Activated T-cell treated with anti-CD3 and anti-CD28 coated beads, Interleukin-2, amount 50 U/mL, for 72 hours (primary cell): ENCODE data around the gene SLC4A2. TPM values are rescaled to one million over a fixed set of nuclear protein-coding genes. Genes with fewer than 3 reads are reported as not detected.

ENCODE experiments used
- ATAC-seq, 2 donors: fragments of 150-1000 bp; cut with Tn5 transposase; replicated peaks in 1 of 2; 2 replicates each; pipeline ENCODE4 v1.10.0; 2021; ENCODE audit warnings: moderate library complexity in 2 of 2, mild to moderate bottlenecking in 1 of 2
- DNase-seq, 2 donors: peaks; one replicate each; pipeline ENCODE4 v3.0.0; 2021 to 2022; ENCODE audit warnings: mixed read lengths in 1 of 2
- H3K27ac Mint-ChIP-seq: one replicate; pipeline ENCODE4 v1.8.0; 2022; ENCODE audit warnings: mild to moderate bottlenecking, moderate library complexity, mixed read lengths
- H3K27me3 Mint-ChIP-seq: one replicate; pipeline ENCODE4 v1.8.0; 2022; ENCODE audit warnings: low read depth, mixed read lengths
- H3K36me3 Mint-ChIP-seq, 2 donors: one replicate each; pipeline ENCODE4 v1.8.0; 2022; ENCODE audit warnings: mixed read lengths in 2 of 2, mild to moderate bottlenecking in 1 of 2; ENCODE audit not compliant: insufficient read depth in 2 of 2
- H3K4me1 Mint-ChIP-seq: one replicate; pipeline ENCODE4 v1.8.0; 2022; ENCODE audit warnings: low read depth, mixed read lengths
- H3K4me3 Mint-ChIP-seq, 2 donors: one replicate each; pipeline ENCODE4 v1.8.0; 2022; ENCODE audit warnings: mild to moderate bottlenecking in 2 of 2, mixed read lengths in 2 of 2, moderate library complexity in 2 of 2
- H3K9me3 Mint-ChIP-seq, 2 donors: one replicate each; pipeline ENCODE4 v1.8.0; 2022; ENCODE audit warnings: mixed read lengths in 2 of 2
- total RNA-seq, 2 donors: library from RNA; stranded (reverse); gene quantifications; one replicate each; pipeline ENCODE4 v1.2.3, GENCODE V29; 2022

SLC4A2 gene
- total RNA-seq, 2 donors from 2014 or later = 73.7 to 75.6 TPM

GRCh38 chr7:151076863-151077704, 17.7 kb downstream of the SLC4A2 start:
- H3K4me1 Mint-ChIP-seq = peaks cover 17% of the 10 kb centered on the region
- H3K36me3 Mint-ChIP-seq = peaks cover 0 to 4% of the 10 kb centered on the region in 2 donors
- no peak for DNase-seq
- H3K9me3 Mint-ChIP-seq = no peaks in the 10 kb centered on the region
- no peak overlapping the region for H3K4me3 Mint-ChIP-seq
- ATAC-seq = no peak
- no peaks in the 10 kb centered on the region for H3K27me3 Mint-ChIP-seq
- no peak overlapping the region for H3K27ac Mint-ChIP-seq

GRCh38 chr7:151077705-151078232, 18.4 kb downstream of the SLC4A2 start:
- DNase-seq (no peak), ATAC-seq (no peak)
- Mint-ChIP-seq H3K4me3 (peak overlapping the region; percentile 23 to 59), H3K36me3 (peaks cover 0 to 4% of the 10 kb centered on the region in 2 donors), H3K27me3 (no peaks in the 10 kb centered on the region), H3K9me3 (no peaks in the 10 kb centered on the region), H3K27ac (no peak overlapping the region), H3K4me1 (peaks cover 24% of the 10 kb centered on the region)

GRCh38 chr7:151078233-151079040, 19.0 kb downstream of the SLC4A2 start:
- peaks cover 27% of the 10 kb centered on the region for H3K4me1 Mint-ChIP-seq
- peaks cover 0 to 4% of the 10 kb centered on the region in 2 donors for H3K36me3 Mint-ChIP-seq
- DNase-seq (no peak), ATAC-seq (no peak)
- peak overlapping the region; percentile 85 to 91 for H3K4me3 Mint-ChIP-seq
- no peaks in the 10 kb centered on the region for H3K27me3 Mint-ChIP-seq
- peak overlapping the region; percentile 46 for H3K27ac Mint-ChIP-seq
- no peaks in the 10 kb centered on the region for H3K9me3 Mint-ChIP-seq

- peaks cover 0 to 4% of the 10 kb centered on the region in 2 donors for H3K36me3 Mint-ChIP-seq
- H3K27me3 Mint-ChIP-seq = no peaks in the 10 kb centered on the region
- peak overlapping the region; percentile 85 to 91 for H3K4me3 Mint-ChIP-seq
- H3K9me3 Mint-ChIP-seq = no peaks in the 10 kb centered on the region
- peak overlapping the region; percentile 42 for H3K27ac Mint-ChIP-seq
- ATAC-seq (no peak), DNase-seq (no peak)
- H3K4me1 Mint-ChIP-seq = peaks cover 27% of the 10 kb centered on the region
Measured at GRCh38 chr7:151079199-151079910, 20.0 kb downstream of the SLC4A2 start.

- peaks cover under 1 to 4% of the 10 kb centered on the region in 2 donors for H3K36me3 Mint-ChIP-seq
- peak; percentile 2 to 6 for ATAC-seq
- H3K27me3 Mint-ChIP-seq = peaks cover 7% of the 10 kb centered on the region
- peaks cover 29% of the 10 kb centered on the region for H3K4me1 Mint-ChIP-seq
- DNase-seq = peak in 1 of 2 donors; percentile 31
- H3K4me3 Mint-ChIP-seq = peak overlapping the region; percentile 85 to 91
- H3K27ac Mint-ChIP-seq = peak overlapping the region; percentile 42
- H3K9me3 Mint-ChIP-seq = no peaks in the 10 kb centered on the region
Measured at GRCh38 chr7:151080067-151080521, 20.7 kb downstream of the SLC4A2 start.

GRCh38 chr7:151080522-151081169, 21.3 kb downstream of the SLC4A2 start, which contains the start of gene FASTK:
TSS of gene FASTK (minus strand) at chr7:151080809. CDS start at chr7:151080766, 43 bp downstream.
- ATAC-seq = peak; percentile 84 to 85
- DNase-seq = peak; percentile 91 to 92
- H3K27ac Mint-ChIP-seq = peak within 1 kb of the TSS; percentile 42
- peak within 1 kb of the TSS; percentile 94 to 95 for H3K4me3 Mint-ChIP-seq
- peaks cover 1 to 4% of the 10 kb centered on the region in 2 donors for H3K36me3 Mint-ChIP-seq
- peaks cover 13% of the 10 kb centered on the region for H3K27me3 Mint-ChIP-seq
- no peaks in the 10 kb centered on the region for H3K9me3 Mint-ChIP-seq
- H3K4me1 Mint-ChIP-seq = peaks cover 34% of the 10 kb centered on the region

GRCh38 chr7:151081170-151082101, 22.0 kb downstream of the SLC4A2 start:
- DNase-seq = no peak
- ATAC-seq = no peak
- peaks cover 38% of the 10 kb centered on the region for H3K4me1 Mint-ChIP-seq
- no peak overlapping the region for H3K27ac Mint-ChIP-seq
- H3K4me3 Mint-ChIP-seq = peak overlapping the region; percentile 94 to 95
- H3K36me3 Mint-ChIP-seq = peaks cover 1 to 4% of the 10 kb centered on the region in 2 donors
- no peaks in the 10 kb centered on the region for H3K9me3 Mint-ChIP-seq
- peaks cover 15% of the 10 kb centered on the region for H3K27me3 Mint-ChIP-seq

GRCh38 chr7:151082141-151083070, 23.0 kb downstream of the SLC4A2 start:
- H3K27me3 Mint-ChIP-seq = peaks cover 15% of the 10 kb centered on the region
- peaks cover 3 to 4% of the 10 kb centered on the region in 2 donors for H3K36me3 Mint-ChIP-seq
- no peaks in the 10 kb centered on the region for H3K9me3 Mint-ChIP-seq
- peak overlapping the region; percentile 84 for H3K27ac Mint-ChIP-seq
- peak overlapping the region; percentile 94 to 95 for H3K4me3 Mint-ChIP-seq
- ATAC-seq = no peak
- H3K4me1 Mint-ChIP-seq = peaks cover 38% of the 10 kb centered on the region
- no peak for DNase-seq

- H3K27me3 Mint-ChIP-seq = peaks cover 15% of the 10 kb centered on the region
- DNase-seq (peak; percentile 88 to 89), ATAC-seq (peak; percentile 64 to 70)
- H3K4me1 Mint-ChIP-seq = peaks cover 43% of the 10 kb centered on the region
- H3K27ac Mint-ChIP-seq = peak within 1 kb of the TSS; percentile 84
- H3K9me3 Mint-ChIP-seq = no peaks in the 10 kb centered on the region
- peak within 1 kb of the TSS; percentile 94 to 95 for H3K4me3 Mint-ChIP-seq
- H3K36me3 Mint-ChIP-seq = peaks cover 0 to 3% of the 10 kb centered on the region in 2 donors
Measured at GRCh38 chr7:151083071-151083823, 23.9 kb downstream of the SLC4A2 start, which contains the start of gene TMUB1. TSS of gene TMUB1 (minus strand) at chr7:151083493. CDS start at chr7:151082563, 930 bp downstream.

GRCh38 chr7:151083824-151084160, 24.4 kb downstream of the SLC4A2 start:
- peaks cover 15% of the 10 kb centered on the region for H3K27me3 Mint-ChIP-seq
- no peak for ATAC-seq
- H3K36me3 Mint-ChIP-seq = peaks cover 0 to 3% of the 10 kb centered on the region in 2 donors
- DNase-seq = no peak
- H3K4me1 Mint-ChIP-seq = peaks cover 44% of the 10 kb centered on the region
- H3K27ac Mint-ChIP-seq = peak overlapping the region; percentile 7
- peak overlapping the region; percentile 94 to 95 for H3K4me3 Mint-ChIP-seq
- no peaks in the 10 kb centered on the region for H3K9me3 Mint-ChIP-seq
